ENCODE measurements around the gene MS4A15.

DNA sequence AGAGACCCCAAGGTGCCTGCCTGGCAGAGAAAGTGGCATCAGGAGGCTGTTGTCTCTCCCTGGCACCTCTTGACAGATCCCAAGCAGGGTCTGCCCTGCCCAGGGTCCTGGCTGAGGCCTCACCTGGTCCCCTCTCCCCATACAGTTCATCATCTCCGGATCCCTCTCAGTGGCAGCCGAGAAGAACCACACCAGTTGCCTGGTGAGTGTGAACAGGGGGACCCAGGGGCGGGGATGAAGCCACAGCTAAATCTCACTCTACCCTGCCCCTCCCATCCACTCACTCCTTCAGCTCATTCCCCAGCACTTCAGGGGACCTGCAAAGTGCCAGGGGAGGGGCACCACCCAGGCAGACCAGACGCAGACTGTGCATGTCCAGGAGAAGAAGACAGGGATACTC lies 14.5 kb downstream of the MS4A15 start:
- TF ChIP-seq, protein P1, sequence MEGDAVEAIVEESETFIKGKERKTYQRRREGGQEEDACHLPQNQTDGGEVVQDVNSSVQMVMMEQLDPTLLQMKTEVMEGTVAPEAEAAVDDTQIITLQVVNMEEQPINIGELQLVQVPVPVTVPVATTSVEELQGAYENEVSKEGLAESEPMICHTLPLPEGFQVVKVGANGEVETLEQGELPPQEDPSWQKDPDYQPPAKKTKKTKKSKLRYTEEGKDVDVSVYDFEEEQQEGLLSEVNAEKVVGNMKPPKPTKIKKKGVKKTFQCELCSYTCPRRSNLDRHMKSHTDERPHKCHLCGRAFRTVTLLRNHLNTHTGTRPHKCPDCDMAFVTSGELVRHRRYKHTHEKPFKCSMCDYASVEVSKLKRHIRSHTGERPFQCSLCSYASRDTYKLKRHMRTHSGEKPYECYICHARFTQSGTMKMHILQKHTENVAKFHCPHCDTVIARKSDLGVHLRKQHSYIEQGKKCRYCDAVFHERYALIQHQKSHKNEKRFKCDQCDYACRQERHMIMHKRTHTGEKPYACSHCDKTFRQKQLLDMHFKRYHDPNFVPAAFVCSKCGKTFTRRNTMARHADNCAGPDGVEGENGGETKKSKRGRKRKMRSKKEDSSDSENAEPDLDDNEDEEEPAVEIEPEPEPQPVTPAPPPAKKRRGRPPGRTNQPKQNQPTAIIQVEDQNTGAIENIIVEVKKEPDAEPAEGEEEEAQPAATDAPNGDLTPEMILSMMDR (IDR thresholded peaks at IDR 0.05) = no peak
- no peak for TF ChIP-seq POLR2A (IDR thresholded peaks at IDR 0.05)

Data from ovary (tissue), 3 donors.